HG03565 (cell line): Measurements from ENCODE around the gene SLC5A10.
"Not testable (repeated sequence)": the region's sequence is repeated elsewhere in the genome, so short reads cannot be mapped to it uniquely, and the experiment has no call there.

Source experiments
- ATAC-seq: cut with Tn5 transposase; IDR thresholded peaks from one replicate; pipeline ENCODE4 v1.9.1; 2021; ENCODE audit warnings: mild to moderate bottlenecking, moderate library complexity; ENCODE audit not compliant: unreplicated experiment

The SLC5A10 gene

DNA sequence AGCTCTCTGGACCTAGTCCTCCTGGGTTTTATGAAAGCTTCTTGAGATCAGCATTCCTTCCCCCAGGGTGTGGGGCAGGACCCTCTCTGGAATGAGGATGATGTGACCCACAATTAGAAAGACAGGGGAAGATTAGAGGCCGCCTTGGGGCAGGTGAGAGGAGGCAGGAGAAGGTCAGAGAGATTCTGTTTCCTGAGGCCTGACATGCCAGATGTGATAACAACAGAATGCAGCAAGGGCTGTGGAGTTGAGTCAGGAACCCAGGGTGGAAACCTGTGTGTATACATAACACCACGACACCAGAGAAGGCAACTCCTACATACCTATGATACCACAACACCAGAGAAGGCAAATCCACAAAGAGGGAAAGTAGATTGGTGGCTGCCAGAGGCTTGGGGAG, 5.4 kb upstream of the SLC5A10 start:
- no peak for ATAC-seq

DNA sequence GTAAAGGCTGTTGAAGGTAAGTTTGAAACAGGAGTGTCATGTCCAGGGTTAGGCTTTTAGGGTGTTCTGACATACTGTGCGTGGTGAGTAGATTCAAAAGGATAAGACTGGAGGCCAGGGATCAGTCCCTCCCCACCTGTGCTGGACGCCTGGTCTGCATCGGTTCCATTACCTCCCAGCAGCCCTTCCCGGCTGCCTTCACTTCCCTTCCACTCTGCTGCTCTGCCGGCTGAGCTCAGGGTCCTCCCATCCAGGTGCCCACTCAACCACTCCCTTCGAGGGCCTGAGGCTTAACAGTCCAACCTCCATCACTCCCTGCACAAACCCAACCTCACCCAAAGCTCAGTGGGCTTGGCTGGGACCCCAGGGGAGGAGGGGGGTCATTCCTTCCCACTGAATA, 4.1 kb upstream of the SLC5A10 start:
- no peak for ATAC-seq

DNA sequence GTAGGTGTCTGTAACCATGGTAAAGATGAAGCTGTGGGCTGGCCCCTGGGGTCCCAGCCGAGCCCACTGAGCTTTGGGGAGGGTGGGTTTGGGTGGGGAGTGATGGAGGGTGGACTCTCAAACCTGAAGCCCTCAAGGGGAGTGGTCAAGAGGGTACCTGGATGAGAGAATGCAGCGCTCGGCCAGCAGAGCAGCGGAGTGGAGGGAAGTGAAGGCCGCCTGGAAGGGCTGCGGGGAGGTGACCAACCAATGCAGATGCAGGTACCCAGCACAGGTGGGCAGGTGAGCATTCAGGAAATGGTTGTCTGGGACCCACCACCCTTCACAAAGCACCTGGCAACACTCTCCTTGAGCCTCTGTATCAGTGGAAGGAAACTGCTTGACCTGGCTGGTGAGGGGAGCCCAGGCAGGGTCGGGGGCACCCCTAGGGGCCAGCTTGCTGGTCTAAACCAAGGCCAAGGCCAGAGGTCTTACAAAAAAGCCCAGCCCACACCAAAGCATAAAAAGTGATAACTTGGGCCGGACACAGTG, 3.4 kb upstream of the SLC5A10 start:
- no peak for ATAC-seq

DNA sequence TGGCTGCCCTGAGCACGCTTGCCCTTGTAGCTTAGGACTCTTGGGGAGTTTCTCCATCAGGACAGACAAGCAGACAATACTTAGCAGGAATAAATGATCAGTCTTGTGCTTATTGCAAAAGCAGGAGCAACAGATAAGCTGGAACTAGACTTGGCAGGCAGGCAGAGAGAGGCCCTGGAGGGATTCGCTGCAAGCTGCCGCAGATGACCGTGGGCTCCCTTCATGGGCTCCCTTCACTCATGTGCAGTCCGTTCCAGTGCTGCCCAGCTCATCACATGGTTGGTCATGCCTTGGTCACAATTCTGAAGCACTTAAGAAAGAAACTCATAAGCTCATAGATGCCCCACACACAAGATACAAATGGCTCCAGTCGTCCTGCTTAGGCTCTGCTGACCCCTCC, 2.4 kb upstream of the SLC5A10 start:
- ATAC-seq = no peak

DNA sequence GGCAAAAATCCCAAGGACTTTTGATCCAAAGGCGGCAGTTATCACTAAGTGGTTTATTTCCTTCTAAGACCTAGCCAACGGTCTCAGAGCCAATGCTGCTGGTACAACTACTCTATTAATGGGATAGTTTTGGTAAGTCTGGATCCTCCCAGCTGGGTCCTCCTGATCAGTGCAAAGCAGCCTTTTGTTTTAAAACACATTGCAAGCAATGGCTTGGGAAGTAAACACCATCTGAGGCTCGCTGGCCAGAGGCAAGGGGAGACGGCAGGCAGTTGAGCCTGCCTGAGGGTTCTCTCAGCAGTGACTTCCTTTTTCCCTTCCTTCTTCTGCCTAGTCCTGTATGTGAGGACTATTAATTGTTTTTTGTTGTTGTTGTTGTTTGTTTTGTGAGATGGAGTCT, 1.6 kb upstream of the SLC5A10 start:
- ATAC-seq = no peak

DNA sequence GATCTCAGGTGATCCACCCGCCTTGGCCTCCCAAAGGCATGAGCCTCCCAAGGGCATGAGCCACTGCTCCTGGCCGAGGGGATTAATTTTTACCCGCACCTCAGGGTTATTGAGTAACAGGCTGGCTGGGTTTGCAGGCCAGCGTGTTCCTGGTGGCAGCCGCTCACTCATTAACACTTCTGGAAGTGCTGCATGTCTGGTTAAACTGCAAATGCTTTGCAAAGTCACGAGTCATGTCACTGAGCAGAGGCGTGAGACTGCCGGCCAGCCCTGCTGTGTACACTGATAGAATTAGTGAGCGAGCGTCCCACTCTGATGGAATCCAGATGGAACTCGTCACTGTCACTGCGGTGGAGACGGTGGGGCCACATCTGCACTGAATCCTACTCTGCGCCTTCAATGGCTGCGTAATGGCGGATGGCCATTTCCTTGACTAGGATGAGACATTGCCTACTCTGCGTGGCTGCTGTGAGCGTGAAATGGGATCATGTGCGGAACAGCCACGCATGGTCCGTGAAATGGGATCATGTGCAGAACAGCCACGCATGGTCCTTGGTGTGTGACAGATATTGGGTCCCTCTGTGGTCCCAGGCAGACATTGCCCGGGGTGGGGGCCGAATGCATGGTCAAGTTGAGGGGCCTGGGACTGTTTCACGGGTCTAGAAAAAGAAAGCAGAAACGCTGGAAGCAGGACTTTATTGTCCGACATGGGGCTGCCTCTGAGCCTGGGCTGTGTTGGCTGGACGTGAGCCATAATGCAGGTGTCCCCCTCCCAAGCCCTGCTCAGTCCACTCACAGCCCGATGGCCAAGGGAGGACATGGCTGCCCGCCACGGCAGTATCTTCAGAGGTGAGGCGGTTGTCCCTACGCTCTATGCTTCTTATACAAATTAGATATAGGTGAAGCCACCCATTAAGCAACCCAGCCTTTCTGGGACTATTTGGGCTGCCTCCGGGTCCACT, 740 bp upstream of the SLC5A10 start:
- ATAC-seq = no peak

DNA sequence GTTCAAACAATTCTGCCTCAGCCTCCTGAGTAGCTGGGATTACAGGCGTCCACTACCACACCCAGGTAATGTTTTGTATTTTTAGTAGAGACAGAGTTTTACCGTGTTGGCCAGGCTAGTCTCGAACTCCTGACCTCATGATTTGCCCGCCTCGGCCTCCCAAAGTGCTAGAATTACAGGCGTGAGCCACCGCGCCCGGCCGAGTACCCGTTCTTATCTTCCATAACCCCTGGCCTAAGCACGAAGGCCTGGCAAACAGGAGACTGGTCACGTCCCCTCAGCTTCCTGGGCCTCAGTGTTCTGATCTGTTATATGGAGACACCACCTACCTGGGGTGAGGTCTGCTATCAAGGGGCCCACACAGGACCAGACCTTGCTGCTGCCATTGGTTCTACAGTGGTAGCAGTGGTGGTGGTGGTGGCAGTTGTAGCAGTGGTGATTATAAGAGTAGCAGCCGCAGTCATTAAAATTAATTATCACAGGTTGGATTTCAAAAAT, 1.3 kb downstream of the SLC5A10 start:
- no peak for ATAC-seq

DNA sequence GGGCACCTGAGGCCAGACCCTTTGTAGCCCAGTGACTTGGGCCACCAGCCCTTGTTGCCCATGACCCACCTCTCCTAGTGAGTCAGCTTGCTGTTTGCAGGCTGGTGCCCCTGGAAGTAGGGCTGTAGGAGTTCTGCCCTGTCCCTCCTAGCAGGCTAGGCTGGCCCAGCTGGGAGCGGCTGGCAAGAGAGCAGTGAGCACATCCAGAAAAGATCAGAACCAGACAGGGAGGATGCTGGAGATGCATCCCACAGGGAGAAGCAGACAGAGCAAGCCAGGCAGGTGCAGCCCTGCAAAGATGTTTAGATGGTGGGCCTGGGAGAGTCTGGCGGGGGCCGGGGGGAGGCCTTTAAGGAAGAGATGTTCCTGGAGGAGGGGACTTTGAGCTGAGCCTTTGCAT, 2.4 kb downstream of the SLC5A10 start:
- no peak for ATAC-seq

DNA sequence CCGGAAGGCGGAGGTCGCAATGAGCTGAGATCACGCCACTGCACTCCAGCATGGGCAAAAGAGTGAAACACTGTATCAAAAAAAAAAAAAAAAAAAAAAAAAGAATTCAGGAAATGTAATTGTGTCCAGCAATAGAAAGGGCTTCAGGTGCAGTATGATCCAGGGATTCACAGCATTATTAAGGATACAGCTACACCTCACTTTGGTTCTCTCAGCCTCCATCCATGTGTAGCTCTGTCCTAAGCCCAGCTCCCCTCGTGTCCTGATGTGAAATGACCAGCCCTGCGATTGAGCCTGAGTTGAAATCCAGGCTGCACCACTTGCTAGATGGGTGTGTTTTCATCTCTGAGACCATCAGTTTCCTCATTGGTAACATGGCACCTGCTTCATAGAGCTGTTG, 3.0 kb downstream of the SLC5A10 start:
- no peak for ATAC-seq

DNA sequence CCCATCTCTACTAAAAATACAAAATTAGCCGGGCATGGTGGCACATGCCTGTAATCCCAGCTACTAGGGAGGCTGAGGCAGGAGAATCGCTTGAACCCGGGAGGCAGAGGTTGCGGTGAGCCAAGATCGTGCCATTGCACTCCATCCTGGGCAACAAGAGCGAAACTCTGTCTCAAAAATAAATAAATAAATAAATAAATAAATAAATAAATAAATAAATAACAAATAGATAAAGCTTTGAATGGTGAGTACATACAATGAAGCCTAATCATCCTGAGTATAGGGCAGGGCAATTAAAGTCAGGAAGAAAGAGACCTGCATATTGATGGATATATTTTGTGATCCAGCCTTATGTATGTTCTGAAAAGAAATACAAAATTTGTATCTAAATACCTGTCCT, 4.1 kb downstream of the SLC5A10 start:
- ATAC-seq = not testable (repeated sequence)

DNA sequence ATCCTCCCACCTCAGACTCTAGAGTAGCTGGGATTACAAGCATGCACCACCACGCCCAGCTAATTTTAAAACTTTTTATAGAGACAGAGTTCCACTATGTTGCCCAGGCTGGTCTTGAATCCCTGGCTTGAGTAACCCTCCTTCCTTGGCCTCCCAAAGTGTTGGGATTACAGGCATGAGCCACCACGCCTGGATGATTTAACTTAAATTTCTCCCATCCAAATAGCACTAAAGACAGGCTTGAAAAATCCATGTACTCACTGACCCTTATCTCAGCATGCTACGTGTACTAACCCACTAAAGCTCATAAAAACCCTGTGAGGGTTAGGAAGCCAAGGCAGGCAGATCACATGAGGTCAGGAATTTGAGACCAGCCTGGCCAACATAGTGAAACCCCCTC, 4.6 kb downstream of the SLC5A10 start:
- ATAC-seq = no peak

DNA sequence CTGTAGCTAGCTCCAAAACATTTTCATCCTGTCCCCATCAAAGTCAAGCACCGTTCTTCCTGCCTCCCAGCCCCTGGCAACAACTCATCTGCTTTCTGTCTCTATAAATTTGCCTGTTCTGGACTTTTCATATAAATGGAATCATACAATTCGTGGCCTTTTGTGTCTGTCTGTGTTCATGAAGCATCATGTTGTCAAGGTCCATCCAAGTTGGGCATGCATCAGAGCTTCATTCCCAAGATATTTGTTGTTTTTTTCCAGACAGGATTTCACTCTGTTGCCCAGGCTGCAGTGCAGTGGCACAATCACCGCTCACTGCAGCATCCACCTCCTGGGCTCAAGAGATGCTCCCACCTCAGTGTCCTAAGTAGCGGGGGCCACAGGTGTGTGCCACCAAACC, 5.9 kb downstream of the SLC5A10 start:
- ATAC-seq = no peak

DNA sequence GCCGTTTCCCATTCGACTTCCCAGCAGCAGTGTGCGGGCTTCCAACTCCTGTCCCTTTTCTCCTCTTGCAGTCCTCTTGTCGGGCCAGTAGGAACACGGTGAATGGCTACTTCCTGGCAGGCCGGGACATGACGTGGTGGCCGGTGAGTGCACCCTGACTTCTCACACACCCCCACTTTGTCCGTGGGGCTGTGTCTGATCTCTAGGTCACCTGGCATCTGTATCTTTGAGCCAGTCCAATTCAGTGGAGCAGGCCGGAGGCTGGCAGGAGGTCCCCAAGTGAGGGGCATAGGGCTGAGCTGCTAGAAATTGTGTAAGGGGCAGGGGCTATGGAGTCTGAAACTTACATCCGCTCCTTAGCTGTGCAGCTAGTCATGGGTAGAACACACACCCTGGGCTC, 6.6 kb downstream of the SLC5A10 start:
- no peak for ATAC-seq

DNA sequence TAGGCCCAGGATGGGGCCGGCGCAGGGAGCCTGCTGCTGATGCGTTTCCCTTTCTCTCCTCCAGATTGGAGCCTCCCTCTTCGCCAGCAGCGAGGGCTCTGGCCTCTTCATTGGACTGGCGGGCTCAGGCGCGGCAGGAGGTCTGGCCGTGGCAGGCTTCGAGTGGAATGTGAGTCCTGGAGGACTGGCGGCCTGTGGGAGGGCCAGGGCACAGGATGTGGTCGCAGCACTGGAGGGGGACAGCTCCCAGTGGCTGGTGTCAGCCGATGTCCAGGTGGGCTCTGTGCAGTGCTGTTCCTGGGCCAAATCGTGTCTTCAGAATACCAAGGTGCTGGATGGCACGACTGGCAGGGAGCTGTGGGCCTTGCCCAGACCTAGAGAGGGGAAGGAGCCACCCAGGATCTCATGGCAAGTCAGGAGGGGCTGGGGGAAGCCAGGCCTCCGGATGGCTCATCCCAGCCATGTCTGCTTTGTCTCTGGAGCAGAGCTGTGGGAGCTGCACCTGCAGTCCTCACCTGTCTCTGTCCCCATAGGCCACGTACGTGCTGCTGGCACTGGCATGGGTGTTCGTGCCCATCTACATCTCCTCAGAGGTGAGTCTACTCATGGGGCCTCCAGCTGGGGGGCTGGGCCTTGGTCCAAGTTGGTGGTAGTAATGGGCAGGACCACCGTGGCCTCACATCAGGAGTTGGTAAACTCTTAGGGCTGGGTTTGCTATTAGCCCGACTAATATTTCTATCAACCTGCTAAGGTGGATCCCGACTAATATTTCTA, 7.3 kb downstream of the SLC5A10 start:
- ATAC-seq = no peak

DNA sequence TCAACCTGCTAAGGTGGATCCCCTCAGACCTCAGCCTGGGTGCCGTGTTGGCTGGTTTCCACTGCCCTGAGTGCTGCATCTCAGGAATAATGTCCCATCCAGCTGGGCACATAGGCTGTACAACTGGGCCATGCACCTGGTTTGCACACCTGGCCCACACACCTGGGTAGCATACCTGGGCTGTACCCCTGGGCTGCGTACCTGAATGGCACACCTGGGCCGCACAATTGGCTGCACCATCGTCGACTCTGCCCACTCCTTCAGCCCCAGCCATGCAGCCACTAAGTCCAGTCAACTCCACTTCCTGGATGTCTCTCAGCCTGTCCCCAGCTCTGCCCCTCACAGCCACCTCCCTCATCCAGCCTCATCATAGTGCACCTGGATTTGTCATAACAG, 7.9 kb downstream of the SLC5A10 start:
- no peak for ATAC-seq

DNA sequence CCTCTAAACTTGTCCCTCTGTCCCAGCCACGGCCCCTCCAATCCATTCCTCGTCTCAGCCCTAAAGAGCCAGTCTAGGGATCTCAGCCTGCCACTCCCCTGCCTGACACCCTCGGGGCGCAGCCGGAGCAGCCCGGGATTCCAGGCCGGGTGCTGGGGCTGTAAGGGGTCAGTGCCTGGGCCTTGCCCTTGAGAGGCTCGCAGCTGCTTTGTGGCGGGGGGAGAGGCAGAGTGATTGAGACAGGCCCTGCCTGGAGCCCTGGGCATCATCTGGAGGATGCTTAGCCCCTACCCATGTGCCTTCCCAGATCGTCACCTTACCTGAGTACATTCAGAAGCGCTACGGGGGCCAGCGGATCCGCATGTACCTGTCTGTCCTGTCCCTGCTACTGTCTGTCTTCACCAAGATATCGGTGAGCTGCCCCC, 8.3 kb downstream of the SLC5A10 start:
- no peak for ATAC-seq

DNA sequence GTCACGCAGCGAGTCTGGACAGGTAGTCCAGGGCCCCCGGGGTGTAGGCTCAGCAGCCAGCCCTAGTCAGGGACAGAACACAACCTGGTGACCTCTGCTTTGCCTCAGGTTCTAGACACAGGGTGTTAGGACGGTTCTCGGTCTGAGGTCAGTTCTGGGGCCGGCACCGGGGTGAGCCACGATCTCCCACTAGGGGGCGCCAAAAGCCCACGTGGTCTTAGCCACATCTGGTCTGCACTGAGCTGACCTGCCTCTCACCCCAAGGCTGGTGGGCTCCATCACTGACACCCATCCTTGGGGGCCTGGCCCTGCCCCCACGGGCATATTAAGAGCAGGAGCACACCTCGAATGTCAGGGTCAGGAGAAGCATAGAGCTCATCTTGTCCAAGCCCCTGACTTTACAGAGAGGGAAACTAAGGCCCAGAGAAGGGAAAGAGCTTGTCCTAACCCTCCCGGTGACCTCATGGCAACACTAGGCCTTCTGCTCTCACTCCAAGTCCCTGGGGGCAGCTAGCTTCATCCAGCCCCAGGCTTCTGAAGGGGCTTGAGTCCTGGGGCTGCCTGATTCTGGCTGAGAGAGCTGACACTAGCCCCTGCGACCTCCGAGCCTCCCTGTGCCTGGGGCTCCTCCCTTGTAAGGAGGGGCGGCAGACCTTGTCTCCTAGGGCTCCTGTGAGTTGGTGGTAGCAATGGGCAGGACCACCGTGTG, 9.0 kb downstream of the SLC5A10 start:
- ATAC-seq = peak; percentile 43

DNA sequence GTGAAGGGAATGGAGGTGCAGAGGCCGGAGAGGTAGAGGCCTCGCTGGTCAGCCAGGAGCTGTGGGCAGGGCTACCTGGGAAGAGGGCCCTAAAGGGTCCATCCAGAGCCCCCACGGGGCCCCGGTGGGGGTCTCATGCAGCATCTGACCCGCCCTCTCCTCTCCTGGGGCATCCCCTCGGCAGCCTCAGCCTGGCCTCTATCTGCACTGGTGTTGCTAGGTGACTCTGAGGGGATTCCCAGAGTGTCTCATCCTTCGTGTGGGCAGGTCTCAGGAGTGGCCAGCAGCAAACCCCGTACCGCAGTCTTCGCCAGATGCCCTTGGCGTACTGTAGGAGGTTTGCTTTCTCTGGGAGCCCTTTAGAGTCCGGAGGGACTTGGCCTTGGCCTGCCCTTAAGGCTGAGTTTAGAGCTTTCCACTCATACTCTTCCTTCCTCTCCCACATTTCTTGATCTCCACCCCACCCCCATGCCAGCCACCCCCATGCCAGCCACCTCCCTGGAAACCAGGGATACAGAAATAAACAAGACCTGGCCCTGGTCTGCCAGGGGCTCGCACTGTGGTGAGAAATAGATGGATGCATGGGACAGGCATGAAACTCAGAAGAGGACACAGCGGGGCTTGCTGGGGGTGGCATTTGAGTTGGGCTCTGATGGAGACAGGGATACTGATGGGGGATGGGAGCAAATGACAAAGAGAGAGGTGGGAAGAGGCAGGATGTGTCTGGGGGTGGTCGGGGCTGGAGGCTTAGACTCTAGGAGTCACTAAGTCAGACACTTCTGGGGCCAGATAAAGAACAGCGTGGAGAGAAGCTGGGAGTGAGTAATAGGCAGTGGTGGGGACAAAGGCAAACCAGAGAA, 9.9 kb downstream of the SLC5A10 start:
- no peak for ATAC-seq

DNA sequence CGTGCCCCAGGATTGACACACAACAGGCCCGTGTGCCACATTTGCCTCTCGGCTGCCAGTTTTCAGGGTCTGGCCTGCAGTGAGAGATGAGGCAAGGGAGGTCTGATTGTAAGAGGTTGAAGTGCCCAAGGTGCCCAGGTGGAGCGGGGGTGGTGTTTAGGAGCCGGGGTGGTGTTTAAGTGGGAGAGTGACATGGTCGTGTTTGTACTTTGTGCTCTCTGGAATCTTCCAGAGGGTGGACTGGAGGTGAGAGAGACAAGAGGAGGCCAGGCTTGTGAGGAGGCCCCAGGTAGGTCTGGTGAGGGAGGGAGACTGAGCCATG, 10.5 kb downstream of the SLC5A10 start:
- no peak for ATAC-seq
